Brain pericyte (primary cell): ENCODE measurements around the gene CASP7.

Experiments
- DNase-seq: peaks from one replicate; pipeline ENCODE4 v3.0.0-alpha.2; 2012; ENCODE audit warnings: low read depth, low spot score

Gene CASP7

DNA sequence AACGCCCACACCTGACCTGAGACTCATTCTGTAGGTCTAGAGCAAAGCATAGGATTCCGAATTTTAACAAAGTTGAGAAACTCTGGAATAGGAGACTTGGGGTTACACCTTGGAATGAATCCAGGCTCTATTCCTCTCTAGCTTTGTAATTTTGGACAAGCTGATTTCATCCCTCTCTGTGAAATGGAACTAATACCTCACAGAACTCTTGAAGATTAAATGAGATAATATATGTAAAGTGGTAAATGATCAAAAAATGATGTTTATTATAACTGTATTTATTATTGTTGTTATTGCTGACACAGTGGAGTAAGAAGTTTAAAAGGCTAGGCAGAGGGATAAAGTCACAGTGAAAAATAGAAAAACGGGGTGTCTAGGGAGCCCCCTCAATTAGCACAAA, 32.3 kb downstream of the CASP7 start:
- DNase-seq, result no peak

DNA sequence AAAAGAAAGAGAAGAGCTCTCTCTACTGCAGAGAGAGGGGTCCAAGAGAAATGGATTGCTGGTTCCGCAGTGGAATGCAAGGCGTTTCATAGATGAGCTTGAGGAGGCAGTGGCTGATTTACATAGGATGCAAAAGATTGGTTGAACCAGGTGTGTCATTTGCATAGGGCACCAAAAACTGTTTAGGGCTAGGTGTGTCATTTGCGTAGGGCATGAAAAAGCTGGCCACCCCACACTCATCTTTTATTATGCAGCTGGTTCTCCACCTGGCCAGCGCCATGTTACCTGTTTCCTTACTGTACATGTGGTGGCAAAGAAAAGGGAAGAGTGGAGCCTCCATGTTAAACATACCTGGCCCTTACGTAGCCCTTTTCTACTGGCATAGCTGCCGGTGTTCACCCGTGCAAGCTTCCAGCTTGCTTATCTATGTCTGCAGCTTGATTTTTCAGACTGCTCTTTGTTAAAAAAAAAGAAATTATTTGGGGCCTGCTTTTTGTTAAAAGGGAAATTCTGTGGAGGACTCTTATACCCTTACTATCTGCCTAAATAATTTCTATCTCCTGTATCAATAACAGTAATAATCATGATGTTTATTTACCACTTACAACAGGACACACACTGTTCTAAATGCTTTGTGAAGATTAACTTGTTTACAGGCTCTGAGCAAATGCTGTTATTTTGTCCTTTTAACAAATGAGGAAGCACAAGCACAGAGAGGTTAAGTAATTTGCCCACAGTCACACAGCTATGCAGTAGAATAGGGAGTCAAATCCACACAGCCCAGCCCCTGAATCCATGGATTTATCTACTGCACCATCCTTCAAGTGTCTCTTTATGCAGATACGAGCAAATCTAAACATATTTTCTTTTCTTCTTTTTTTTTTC, 33.3 kb downstream of the CASP7 start:
- no peak for DNase-seq

- no peak for DNase-seq
These were observed 33.9 kb downstream of the CASP7 start for GRCh38 chr10:113713640-113713982.

- no peak for DNase-seq
These were observed 36.6 kb downstream of the CASP7 start for GRCh38 chr10:113716109-113716910.

DNA sequence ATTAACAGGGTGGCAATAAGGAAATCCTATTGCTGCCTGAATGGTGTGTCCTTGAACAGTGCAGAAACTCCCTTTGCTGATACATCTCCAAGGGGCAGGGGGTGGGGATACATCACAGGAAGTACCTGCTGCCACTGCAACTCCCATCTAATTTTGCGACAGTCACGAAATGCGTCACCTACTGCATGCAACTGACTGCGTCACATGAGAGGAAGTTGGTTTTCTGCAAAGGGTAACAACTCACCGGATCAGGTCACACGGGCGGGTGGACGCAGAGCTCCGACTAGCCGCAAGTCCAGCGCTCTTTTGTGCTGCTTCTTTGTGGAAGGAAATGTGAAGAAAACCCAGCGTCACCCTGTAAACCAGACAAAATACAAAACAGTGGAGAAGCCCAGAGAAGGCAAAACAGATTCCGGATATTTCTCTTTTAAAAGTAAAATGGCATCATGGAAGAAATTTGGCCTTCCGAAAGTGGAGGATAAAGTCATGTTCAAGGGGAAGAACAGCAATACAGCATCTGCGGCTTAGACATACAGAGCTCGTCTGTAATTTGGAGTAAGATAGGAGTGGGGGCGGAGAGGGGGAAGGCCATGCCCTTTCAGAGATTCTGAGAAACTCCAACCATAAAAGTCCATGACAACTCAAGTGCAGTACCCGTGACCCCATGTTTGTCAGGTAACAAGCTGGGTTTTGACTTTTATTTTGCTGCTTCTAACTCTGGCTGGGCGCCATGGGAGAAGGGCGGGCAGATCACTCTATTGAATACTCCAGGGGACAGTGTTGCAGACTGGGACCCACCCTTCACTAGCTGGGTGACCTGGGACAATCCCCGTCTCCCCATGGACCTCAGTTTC, 39.5 kb downstream of the CASP7 start:
- no peak for DNase-seq

GRCh38 chr10:113720386-113720785, 40.7 kb downstream of the CASP7 start:
- peak; percentile 46 for DNase-seq

DNA sequence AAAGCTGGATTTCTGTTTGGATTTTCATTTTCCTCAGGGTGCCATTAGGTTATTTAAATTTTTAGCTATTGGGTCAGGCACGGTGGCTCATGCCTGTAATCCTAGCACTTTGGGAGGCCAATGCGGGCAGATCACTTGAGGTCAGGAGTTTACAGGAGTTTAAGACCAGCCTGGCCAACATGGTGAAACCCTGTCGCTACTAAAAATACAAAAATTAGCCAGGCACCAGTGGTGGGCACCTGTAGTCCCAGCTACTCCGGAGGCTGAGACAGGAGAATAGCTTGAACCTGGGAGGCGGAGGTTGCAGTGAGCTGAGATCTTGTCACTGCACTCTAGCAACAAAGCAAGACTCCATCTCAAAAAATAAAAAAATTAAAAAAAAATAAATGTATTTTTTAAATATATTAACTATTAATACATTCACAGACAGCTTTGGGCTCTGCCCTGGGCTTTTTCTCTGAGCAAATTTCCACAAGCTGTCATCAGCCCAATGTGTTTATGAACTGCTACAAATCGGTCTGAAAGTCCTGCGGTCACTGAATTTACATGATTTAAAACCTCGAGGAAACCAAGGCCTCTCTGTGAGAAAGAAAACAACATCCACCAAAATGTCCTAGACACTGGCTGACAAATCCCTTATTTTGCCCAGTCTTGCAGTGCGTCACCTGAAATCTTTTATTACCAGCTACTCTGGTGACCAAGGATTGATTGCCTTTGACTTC, 52.6 kb downstream of the CASP7 start:
- no peak for DNase-seq

- DNase-seq, result no peak
These were observed 53.3 kb downstream of the CASP7 start for GRCh38 chr10:113732966-113733365.

- no peak for DNase-seq
These were observed 53.9 kb downstream of the CASP7 start for GRCh38 chr10:113733635-113734034.

DNA sequence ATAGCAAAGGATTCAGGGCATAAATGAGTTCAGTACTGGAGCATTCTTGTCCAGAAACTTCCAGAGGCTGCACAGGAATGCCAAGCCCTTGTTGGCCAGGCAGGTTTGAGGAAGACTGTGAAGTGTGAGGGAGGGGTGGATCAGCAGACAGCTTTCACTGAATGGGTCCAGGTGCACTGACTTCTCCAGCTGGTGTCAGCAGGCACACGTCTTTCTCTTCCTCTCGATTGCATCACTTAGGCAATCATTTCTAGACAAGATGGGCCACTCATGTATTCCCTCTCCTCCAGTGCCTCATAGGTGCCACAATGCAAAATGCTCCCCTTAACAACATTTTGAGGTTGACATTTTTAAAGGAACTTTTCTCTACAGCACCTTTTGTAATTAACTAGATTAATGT, 56.2 kb downstream of the CASP7 start:
- DNase-seq, result no peak

GRCh38 chr10:113736576-113736975, 56.9 kb downstream of the CASP7 start:
- DNase-seq, result no peak

DNA sequence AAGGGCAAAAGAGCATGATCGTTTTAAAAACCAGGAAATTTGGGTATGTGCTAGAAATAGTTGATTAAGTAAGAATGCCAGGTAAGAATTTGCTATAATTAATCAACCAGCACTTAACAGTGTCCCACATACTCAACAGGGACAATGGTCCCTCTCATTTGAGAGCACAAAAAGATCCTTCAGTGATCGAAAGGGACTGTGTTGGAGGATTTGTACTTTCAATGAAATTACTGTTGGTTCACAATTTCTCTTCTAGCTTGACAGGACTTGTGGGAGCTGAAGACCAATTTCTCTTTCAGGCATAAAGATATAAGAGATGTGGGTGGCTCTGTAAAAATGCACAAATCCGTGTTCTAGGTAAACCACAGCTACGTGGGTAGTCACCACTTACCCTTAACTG, 59.3 kb downstream of the CASP7 start:
- no peak for DNase-seq

DNA sequence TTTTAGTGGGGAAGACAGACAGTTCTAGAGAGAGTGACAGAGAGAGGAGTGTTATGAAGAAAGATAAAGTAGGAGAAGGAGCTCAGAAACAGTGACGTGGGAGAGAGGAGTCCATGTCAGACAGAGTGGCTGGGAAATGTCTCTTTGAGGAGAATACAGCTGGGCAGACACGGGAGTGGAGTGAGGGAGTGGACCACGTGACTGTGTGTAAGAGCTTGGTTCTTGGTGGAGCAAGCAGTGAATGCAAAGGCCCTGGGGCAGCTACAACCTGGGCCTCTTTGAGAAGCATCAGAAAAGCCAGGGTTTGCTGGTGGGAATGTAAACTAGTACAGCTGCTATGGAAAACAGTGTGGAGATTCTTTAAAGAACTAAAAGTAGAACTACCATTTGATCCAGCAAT, 59.9 kb downstream of the CASP7 start:
- no peak for DNase-seq

DNA sequence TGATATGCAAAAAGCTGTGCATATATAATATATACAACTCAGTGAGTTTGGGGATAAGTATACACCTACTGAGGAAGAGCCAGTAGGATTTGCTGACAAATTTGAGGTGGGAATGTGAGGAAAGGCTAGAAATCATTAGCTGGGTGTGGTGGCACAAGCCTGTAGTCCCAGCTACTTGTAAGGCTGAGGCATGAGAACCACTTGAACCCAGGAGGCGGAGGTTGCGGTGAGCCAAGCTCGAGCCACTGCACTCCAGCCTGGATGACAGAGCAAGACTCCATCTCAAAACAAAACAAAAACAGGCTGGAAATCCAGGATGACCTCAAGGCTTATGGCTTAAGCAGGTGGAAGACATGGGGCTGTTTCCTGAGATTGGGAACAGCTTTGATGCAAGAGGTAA, 61.1 kb downstream of the CASP7 start:
- DNase-seq, result no peak

- DNase-seq, result no peak
These were observed 62.8 kb downstream of the CASP7 start for GRCh38 chr10:113742466-113742865.

DNA sequence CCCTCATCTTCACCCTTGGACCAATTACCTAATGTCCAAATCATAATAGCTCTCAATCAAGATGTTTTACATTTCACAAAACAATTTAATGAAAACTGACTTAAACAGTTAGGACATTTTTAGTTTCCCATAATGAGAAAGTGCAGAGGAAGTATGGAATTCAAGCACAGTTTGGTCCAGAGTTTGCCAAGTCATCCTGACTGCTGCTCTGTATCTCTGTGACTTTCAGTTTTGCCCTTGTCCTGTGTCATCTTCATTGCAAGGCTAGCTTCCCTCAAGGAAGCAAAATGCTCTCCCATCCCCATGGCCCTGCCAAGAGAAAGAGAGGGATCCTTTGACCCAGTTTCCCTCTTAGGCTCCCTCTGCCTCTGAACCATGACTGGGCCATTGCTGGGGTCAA, 63.9 kb downstream of the CASP7 start:
- no peak for DNase-seq

- no peak for DNase-seq
These were observed 65.7 kb downstream of the CASP7 start for GRCh38 chr10:113745374-113745773.

- no peak for DNase-seq
These were observed 66.7 kb downstream of the CASP7 start for GRCh38 chr10:113746217-113746957.

GRCh38 chr10:113751181-113751732, 71.5 kb downstream of the CASP7 start, which contains the start of gene PLEKHS1:
TSS of gene PLEKHS1 (plus strand) at chr10:113751682. CDS start at chr10:113755278, 3,596 bp downstream.
- no peak for DNase-seq

- DNase-seq, result no peak
These were observed 72.8 kb downstream of the CASP7 start for GRCh38 chr10:113752553-113752952.
